H1 (cell line): ENCODE data around the gene HSPBAP1. TPM values are rescaled to one million over a fixed set of nuclear protein-coding genes. Genes with fewer than 3 reads are reported as not detected.

Experiments
- CTCF ChIA-PET: fragments of 300-600 bp; sonication (Branson Sonifier 250); formaldehyde crosslinking; loops from one replicate; lab custom pipeline; 2021; ENCODE audit not compliant: partially characterized antibody; lab: Charles Lee
- POLR2A ChIA-PET: fragments of 300-600 bp; sonication (Branson Sonifier 250); formaldehyde crosslinking; loops from one replicate; lab custom pipeline; 2021; ENCODE audit warnings: inconsistent platforms; ENCODE audit not compliant: partially characterized antibody; lab: Charles Lee
- DNase-seq, 2 experiments: peaks; one replicate each; pipeline versions ENCODE4 v3.0.0 to v3.0.0-alpha.2; 2010 to 2022; ENCODE audit warnings: low spot score in 2 of 2, low read depth in 1 of 2, mixed read lengths in 1 of 2
- FAIRE-seq: peaks from 2 replicates; lab custom pipeline; 2011; peaks lifted over from hg19 to GRCh38; lab: Jason Lieb, UNC
- H2AFZ ChIP-seq: 2 replicates; pipeline ENCODE4 v1.8.1; 2012; ENCODE audit warnings: low read length, inconsistent platforms
- H2AK5ac ChIP-seq: 2 replicates; pipeline ENCODE4 v1.6.1; 2013; ENCODE audit warnings: low read depth, low read length
- H2BK120ac ChIP-seq: replicated peaks from 2 replicates; pipeline ENCODE3; 2013; ENCODE audit warnings: low read depth, low read length, inconsistent platforms
- H2BK12ac ChIP-seq: 2 replicates; pipeline ENCODE4 v1.6.1; 2013; ENCODE audit warnings: low read depth, low read length
- H2BK15ac ChIP-seq: 2 replicates; pipeline ENCODE4 v1.6.1; 2013; ENCODE audit warnings: low read length
- H2BK20ac ChIP-seq: 2 replicates; pipeline ENCODE4 v1.6.1; 2013; ENCODE audit warnings: low read length
- H2BK5ac ChIP-seq: 2 replicates; pipeline ENCODE4 v1.6.1; 2013; ENCODE audit warnings: low read depth, low read length
- H3K14ac ChIP-seq: 2 replicates; pipeline ENCODE4 v1.6.1; 2013; ENCODE audit warnings: inconsistent platforms; ENCODE audit not compliant: insufficient read length
- H3K18ac ChIP-seq: 2 replicates; pipeline ENCODE4 v1.6.1; 2013; ENCODE audit warnings: low read length; ENCODE audit errors: extremely low read depth
- H3K23ac ChIP-seq: 2 replicates; pipeline ENCODE4 v1.6.1; 2013; ENCODE audit warnings: inconsistent platforms; ENCODE audit not compliant: insufficient read length
- H3K23me2 ChIP-seq: 2 replicates; pipeline ENCODE4 v1.6.1; 2013; ENCODE audit warnings: low read depth, low read length
- H3K27ac ChIP-seq: 2 replicates; pipeline ENCODE4 v1.6.1; 2011; ENCODE audit warnings: low read depth, low read length, inconsistent platforms
- H3K27me3 ChIP-seq, 4 experiments: replicated peaks in 1 of 4; 1 replicate in 1 of 4; 2 replicates in 3 of 4; pipeline versions ENCODE4 v1.6.1 to v1.8.1; 2011 to 2013; ENCODE audit warnings: low read length in 3 of 4, mild to moderate bottlenecking in 3 of 4, inconsistent platforms in 2 of 4, mixed read lengths in 2 of 4, moderate library complexity in 1 of 4; ENCODE audit not compliant: control insufficient read depth in 3 of 4, insufficient read depth in 3 of 4; ENCODE audit errors: extremely low read depth in 1 of 4
- H3K36me3 ChIP-seq, 4 experiments: 2 replicates each; pipeline versions ENCODE4 v1.6.1 to v1.8.1; 2011 to 2013; ENCODE audit warnings: mild to moderate bottlenecking in 4 of 4, low read length in 3 of 4, moderate library complexity in 2 of 4, control low read depth in 1 of 4, inconsistent platforms in 1 of 4; ENCODE audit not compliant: insufficient read depth in 4 of 4, control insufficient read depth in 2 of 4
- H3K4ac ChIP-seq: replicated peaks from 2 replicates; pipeline ENCODE3; 2013; ENCODE audit warnings: low read length, low read depth, mixed read lengths, inconsistent platforms; ENCODE audit not compliant: insufficient read length
- H3K4me1 ChIP-seq, 4 experiments: replicated peaks in 1 of 4; 1 replicate in 1 of 4; 2 replicates in 3 of 4; pipeline versions ENCODE4 v1.6.1 to v1.8.1; 2011 to 2013; ENCODE audit warnings: low read length in 3 of 4, inconsistent platforms in 2 of 4, mixed read lengths in 1 of 4; ENCODE audit not compliant: insufficient read depth in 4 of 4, control insufficient read depth in 3 of 4
- H3K4me2 ChIP-seq, 2 experiments: 2 replicates each; pipeline versions ENCODE4 v1.6.1 to v1.8.1; 2011 to 2013; ENCODE audit warnings: low read depth in 2 of 2, low read length in 2 of 2, control low read depth in 1 of 2, inconsistent platforms in 1 of 2, mild to moderate bottlenecking in 1 of 2; ENCODE audit not compliant: insufficient read depth in 1 of 2
- H3K4me3 ChIP-seq, 4 experiments: fragments of 200-600, 300-600 bp in 1 of 4; sonication (generic), shearing (Covaris generic), sonication (Bioruptor Twin) in 1 of 4; 2 replicates each; pipeline versions ENCODE4 v1.5.1 to v1.8.1; 2011 to 2016; ENCODE audit warnings: low read length in 4 of 4, low read depth in 3 of 4, control low read depth in 2 of 4, inconsistent platforms in 2 of 4, mild to moderate bottlenecking in 2 of 4, mixed read lengths in 1 of 4, moderate library complexity in 1 of 4; ENCODE audit not compliant: insufficient read depth in 2 of 4; ENCODE audit errors: extremely low read depth in 1 of 4
- H3K56ac ChIP-seq: replicated peaks from 2 replicates; pipeline ENCODE3; 2013; ENCODE audit warnings: low read depth, mild to moderate bottlenecking, mixed read lengths, low read length, inconsistent platforms; ENCODE audit not compliant: insufficient read length
- H3K79me1 ChIP-seq: 2 replicates; pipeline ENCODE4 v1.6.1; 2013; ENCODE audit warnings: low read depth, low read length, control low read depth
- H3K79me2 ChIP-seq, 2 experiments: 2 replicates each; pipeline versions ENCODE4 v1.6.1 to v1.8.1; 2012 to 2013; ENCODE audit warnings: low read length in 2 of 2, mild to moderate bottlenecking in 2 of 2, inconsistent platforms in 1 of 2; ENCODE audit not compliant: insufficient read depth in 2 of 2, control insufficient read depth in 1 of 2
- H3K9ac ChIP-seq, 4 experiments: replicated peaks in 1 of 4; 1 replicate in 1 of 4; 2 replicates in 3 of 4; pipeline versions ENCODE4 v1.6.1 to v1.8.1; 2011 to 2013; ENCODE audit warnings: low read depth in 3 of 4, low read length in 3 of 4, control low read depth in 2 of 4, mild to moderate bottlenecking in 2 of 4, moderate library complexity in 2 of 4, inconsistent platforms in 1 of 4; ENCODE audit errors: extremely low read depth in 1 of 4
- H3K9me3 ChIP-seq, 2 experiments: 2 replicates each; pipeline versions ENCODE4 v1.6.1 to v1.8.1; 2012 to 2013; ENCODE audit warnings: mild to moderate bottlenecking in 2 of 2, moderate library complexity in 2 of 2, control low read depth in 1 of 2, inconsistent platforms in 1 of 2, low read depth in 1 of 2, low read length in 1 of 2, mixed read lengths in 1 of 2; ENCODE audit not compliant: insufficient read depth in 2 of 2
- H4K20me1 ChIP-seq, 2 experiments: replicated peaks in 1 of 2; 2 replicates each; pipeline versions ENCODE3 to v1.8.1; 2011 to 2013; ENCODE audit warnings: inconsistent platforms in 2 of 2, low read length in 2 of 2, mild to moderate bottlenecking in 1 of 2; ENCODE audit not compliant: insufficient read depth in 2 of 2, control insufficient read depth in 1 of 2
- H4K5ac ChIP-seq: 2 replicates; pipeline ENCODE4 v1.6.1; 2013; ENCODE audit warnings: low read length, low read depth, mixed read lengths, inconsistent platforms; ENCODE audit not compliant: insufficient read length
- H4K8ac ChIP-seq: 2 replicates; pipeline ENCODE4 v1.8.0; 2013; ENCODE audit warnings: mild to moderate bottlenecking, moderate library complexity, low read length, inconsistent platforms; ENCODE audit not compliant: insufficient read depth; ENCODE audit errors: extremely low read depth
- H4K91ac ChIP-seq: replicated peaks from 2 replicates; pipeline ENCODE3; 2013; ENCODE audit warnings: low read length, mixed read lengths, inconsistent platforms; ENCODE audit not compliant: insufficient read length
- BACH1 ChIP-seq: IDR thresholded peaks from 2 replicates; pipeline ENCODE4 v1.6.1; 2012; ENCODE audit warnings: low read length, improper control_type of control experiment
- CBX8 ChIP-seq: fragments of 300-800, 300-1000 bp; sonication (generic); IDR thresholded peaks from 2 replicates; pipeline ENCODE4 v1.7.1; 2016; ENCODE audit warnings: low read depth, low read length, borderline replicate concordance
- HDAC6 ChIP-seq: IDR thresholded peaks from one replicate; pipeline ENCODE4 v1.7.1; 2012; ENCODE audit warnings: low read depth, mild to moderate bottlenecking, inconsistent platforms, low read length, moderate library complexity
- KDM1A ChIP-seq: fragments of 200-600, 300-600 bp; sonication (generic); IDR thresholded peaks from 2 replicates; pipeline ENCODE4 v1.7.1; 2016; ENCODE audit warnings: mild to moderate bottlenecking, low read length, borderline replicate concordance
- MAX ChIP-seq: IDR thresholded peaks from 2 replicates; pipeline ENCODE4 v1.6.1; 2012; ENCODE audit warnings: inconsistent platforms
- POLR2AphosphoS5 ChIP-seq: IDR thresholded peaks from 2 replicates; pipeline ENCODE4 v1.6.1; 2011; ENCODE audit warnings: low read depth, low read length
- SIRT6 ChIP-seq: IDR thresholded peaks from one replicate; pipeline ENCODE4 v1.7.1; 2012; ENCODE audit warnings: low read length, inconsistent platforms
- ZNF274 ChIP-seq: IDR thresholded peaks from 2 replicates; pipeline ENCODE4 v1.7.0; 2012; ENCODE audit warnings: low read length, borderline replicate concordance; ENCODE audit errors: extremely low read depth
- WGBS, 2 experiments: shearing (Covaris generic) in 1 of 2; methylation state at CpG; one replicate each; pipeline versions ENCODE4 v1.1.6 to v1.1.7; 2013 to 2015; ENCODE audit warnings: low lambda C conversion rate in 2 of 2, mixed read lengths in 2 of 2, inconsistent platforms in 1 of 2, low coverage in 1 of 2, missing lambda C conversion rate in 1 of 2; ENCODE audit not compliant: insufficient replicate concordance in 2 of 2, insufficient coverage in 1 of 2, insufficient read length in 1 of 2; ENCODE audit errors: extremely low coverage in 1 of 2, missing lambda C conversion rate in 1 of 2; 5-methylcytosine and 5-hydroxymethylcytosine counted together
- polyA plus RNA-seq, 7 experiments: library from polyadenylated mRNA; depleted of rRNA in 3 of 7; stranded (reverse) in 5 of 7; unstranded in 2 of 7; fragments of >200 nt in 5 of 7; fragments of 200-250 nt in 2 of 7; gene quantifications; 1 replicate in 5 of 7; 2 replicates in 1 of 7; 4 replicates in 1 of 7; pipeline versions ENCODE4 v1.2.1 to v1.2.3, GENCODE V29; 2011 to 2013; ENCODE audit warnings: missing spikeins in 2 of 7, mixed read lengths in 2 of 7
- total RNA-seq: library from RNA; stranded (reverse); fragmentation: NEBNext Ultra II Directional; extraction: Animal tissue kit (Norgen Biotek cat#: 25700); gene quantifications from 2 replicates; pipeline ENCODE4 v1.2.1, GENCODE V29; 2021

HSPBAP1 gene
- total and polyA plus RNA-seq, 2 of the 8 experiments (the other 6 are each of a cell fraction or from before 2014, with no cell fraction given) = 7.5 to 8.3 TPM

- Histone ChIP-seq H3K56ac (no peak overlapping the region), H3K27me3 (no peaks in the 10 kb centered on the region), H2BK15ac (no peak overlapping the region), H3K9ac (no peak overlapping the region), H3K4me1 (no peaks in the 10 kb centered on the region), H3K27ac (no peak overlapping the region), H2AFZ (no peak overlapping the region), H3K4me3 (no peak overlapping the region), H3K18ac (no peak overlapping the region), H4K91ac (no peak overlapping the region), H3K23ac (no peak overlapping the region), H2BK5ac (no peak overlapping the region), H3K14ac (no peak overlapping the region), H3K36me3 (peaks cover 0 to 12% (median 2%) of the 10 kb centered on the region in 4 experiments; a peak in 4 of 8 replicates), H4K5ac (no peak overlapping the region), H3K23me2 (no peaks in the 10 kb centered on the region), H2AK5ac (no peak overlapping the region), H3K79me1 (no peaks in the 10 kb centered on the region), H3K79me2 (no peaks in the 10 kb centered on the region), H4K8ac (no peak overlapping the region), H3K4ac (no peak overlapping the region), H2BK12ac (no peak overlapping the region), H2BK20ac (no peak overlapping the region), H4K20me1 (no peaks in the 10 kb centered on the region), H2BK120ac (no peak overlapping the region), H3K9me3 (no peaks in the 10 kb centered on the region), H3K4me2 (no peak overlapping the region)
- ChIA-PET CTCF (interaction anchor here (1.8 to 4.0 kb wide), 3 partner anchors 9 to 19 kb away, joined by 4 to 13 read pairs (median 10); partner anchors contain the start of gene PARP14), POLR2A (no interaction called here)
- no peak for FAIRE-seq
- no peak for DNase-seq
- WGBS, 2 experiments = 80% methylated on average over 2 of the region's 2 CpGs; no CpG with 5 or more reads in 1 of the 2 experiments
- TF ChIP-seq CBX8 = no peak
- no peak for TF ChIP-seq MAX
- TF ChIP-seq ZNF274 = no peak
- TF ChIP-seq HDAC6 = no peak
- no peak for TF ChIP-seq SIRT6
- TF ChIP-seq POLR2AphosphoS5 = no peak
- no peak for TF ChIP-seq KDM1A
- no peak for TF ChIP-seq BACH1
Observed at GRCh38 chr3:122697952-122698620, 95.5 kb downstream of the HSPBAP1 start.
